ENCODE data around the gene SUSD3. TPM values are rescaled to one million over a fixed set of nuclear protein-coding genes. Genes with fewer than 3 reads are reported as not detected.

SUSD3 gene
- total and polyA plus RNA-seq, 2 of the 8 experiments (the other 6 are each of a cell fraction or from before 2014, with no cell fraction given) = 5.5 to 35.4 TPM

GRCh38 chr9:93097511-93098201 lies 39.2 kb downstream of the SUSD3 start (continued):
- TF ChIP-seq, protein P1, sequence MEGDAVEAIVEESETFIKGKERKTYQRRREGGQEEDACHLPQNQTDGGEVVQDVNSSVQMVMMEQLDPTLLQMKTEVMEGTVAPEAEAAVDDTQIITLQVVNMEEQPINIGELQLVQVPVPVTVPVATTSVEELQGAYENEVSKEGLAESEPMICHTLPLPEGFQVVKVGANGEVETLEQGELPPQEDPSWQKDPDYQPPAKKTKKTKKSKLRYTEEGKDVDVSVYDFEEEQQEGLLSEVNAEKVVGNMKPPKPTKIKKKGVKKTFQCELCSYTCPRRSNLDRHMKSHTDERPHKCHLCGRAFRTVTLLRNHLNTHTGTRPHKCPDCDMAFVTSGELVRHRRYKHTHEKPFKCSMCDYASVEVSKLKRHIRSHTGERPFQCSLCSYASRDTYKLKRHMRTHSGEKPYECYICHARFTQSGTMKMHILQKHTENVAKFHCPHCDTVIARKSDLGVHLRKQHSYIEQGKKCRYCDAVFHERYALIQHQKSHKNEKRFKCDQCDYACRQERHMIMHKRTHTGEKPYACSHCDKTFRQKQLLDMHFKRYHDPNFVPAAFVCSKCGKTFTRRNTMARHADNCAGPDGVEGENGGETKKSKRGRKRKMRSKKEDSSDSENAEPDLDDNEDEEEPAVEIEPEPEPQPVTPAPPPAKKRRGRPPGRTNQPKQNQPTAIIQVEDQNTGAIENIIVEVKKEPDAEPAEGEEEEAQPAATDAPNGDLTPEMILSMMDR (IDR thresholded peaks at IDR 0.05; ENCODE audit: control extremely low read depth in 1 of 3, insufficient read depth in 1 of 3, low read depth in 1 of 3, low read length in 3 of 3) = no peak
- TF ChIP-seq SIRT6 (IDR thresholded peaks at IDR 0.05; ENCODE audit: low read length) (no peak), KDM5A (IDR thresholded peaks at IDR 0.05; ENCODE audit: low read length) (no peak), CHD1 (IDR thresholded peaks at IDR 0.05; ENCODE audit: low read depth, low read length) (no peak)

Measured in H1 (cell line).